CD14-positive monocyte (primary cell): Measurements from ENCODE around the gene PREX1. TPM values are rescaled to one million over a fixed set of nuclear protein-coding genes. Genes with fewer than 3 reads are reported as not detected.

Experiments used
- DNase-seq, 3 donors: peaks; one replicate each; pipeline ENCODE4 v3.0.0-alpha.2; 2011 to 2022
- H2AFZ ChIP-seq: 2 replicates; pipeline ENCODE4 v1.6.0; 2012; ENCODE audit warnings: mild to moderate bottlenecking, low read depth, low read length, inconsistent platforms; ENCODE audit not compliant: insufficient read depth, poor library complexity, severe bottlenecking
- H3K27ac ChIP-seq, 2 donors: 1 replicate in 1 of 2; 2 replicates in 1 of 2; pipeline ENCODE4 v1.5.1; 2012 to 2013; ENCODE audit warnings: low read length in 2 of 2, control low read depth in 1 of 2, inconsistent platforms in 1 of 2, low read depth in 1 of 2, mild to moderate bottlenecking in 1 of 2
- H3K27me3 ChIP-seq, 2 donors: one replicate each; pipeline versions ENCODE4 v1.6.0 to v1.6.1; 2011 to 2013; ENCODE audit warnings: low read length in 2 of 2; ENCODE audit not compliant: control insufficient read depth in 2 of 2, insufficient read depth in 2 of 2
- H3K36me3 ChIP-seq, 2 donors: replicated peaks in 1 of 2; 1 replicate in 1 of 2; 2 replicates in 1 of 2; pipeline versions ENCODE4 v1.5.1 to v1.6.1; 2012 to 2013; ENCODE audit warnings: low read length in 2 of 2, control low read depth in 1 of 2, inconsistent platforms in 1 of 2, mild to moderate bottlenecking in 1 of 2; ENCODE audit not compliant: insufficient read depth in 2 of 2, control insufficient read depth in 1 of 2
- H3K4me1 ChIP-seq, 2 donors: 1 replicate in 1 of 2; 2 replicates in 1 of 2; pipeline versions ENCODE4 v1.5.1 to v1.6.1; 2012 to 2013; ENCODE audit warnings: low read length in 2 of 2, control low read depth in 1 of 2, inconsistent platforms in 1 of 2, mild to moderate bottlenecking in 1 of 2, moderate library complexity in 1 of 2; ENCODE audit not compliant: insufficient read depth in 2 of 2, control insufficient read depth in 1 of 2
- H3K4me2 ChIP-seq: replicated peaks from 2 replicates; pipeline ENCODE3; 2012; ENCODE audit warnings: low read length, moderate library complexity, mild to moderate bottlenecking; ENCODE audit not compliant: poor library complexity, severe bottlenecking; ENCODE audit errors: extremely low read depth
- H3K4me3 ChIP-seq, 3 experiments: fragments of 200-600 bp in 1 of 3; sonication (generic) in 1 of 3; replicated peaks in 1 of 3; 1 replicate in 2 of 3; 2 replicates in 1 of 3; pipeline ENCODE4 v1.5.1; 2011 to 2013; ENCODE audit warnings: low read length in 3 of 3, mild to moderate bottlenecking in 3 of 3, control low read depth in 2 of 3, low read depth in 2 of 3, inconsistent platforms in 1 of 3, moderate library complexity in 1 of 3
- H3K79me2 ChIP-seq: 2 replicates; pipeline ENCODE4 v1.6.0; 2012; ENCODE audit warnings: mild to moderate bottlenecking, control low read depth, inconsistent platforms, low read length, moderate library complexity; ENCODE audit not compliant: insufficient read depth
- H3K9ac ChIP-seq: 2 replicates; pipeline ENCODE4 v1.6.0; 2017; ENCODE audit warnings: low read length, mild to moderate bottlenecking; ENCODE audit not compliant: insufficient read depth, poor library complexity, severe bottlenecking
- H3K9me3 ChIP-seq, 2 donors: replicated peaks in 1 of 2; 1 replicate in 1 of 2; 2 replicates in 1 of 2; pipeline versions ENCODE4 v1.5.1 to v1.6.1; 2012 to 2013; ENCODE audit warnings: low read length in 2 of 2, control low read depth in 1 of 2; ENCODE audit not compliant: control insufficient read depth in 1 of 2, insufficient read depth in 1 of 2
- H4K20me1 ChIP-seq: 2 replicates; pipeline ENCODE4 v1.6.0; 2012; ENCODE audit warnings: mild to moderate bottlenecking, low read length, control low read depth, moderate library complexity; ENCODE audit not compliant: insufficient read depth
- H3K27ac Mint-ChIP-seq, 7 donors: one replicate each; pipeline ENCODE4 v1.8.0; 2020; ENCODE audit warnings: mild to moderate bottlenecking in 7 of 7, mixed read lengths in 7 of 7, moderate library complexity in 6 of 7, inconsistent platforms in 2 of 7
- H3K27me3 Mint-ChIP-seq, 3 donors: one replicate each; pipeline ENCODE4 v1.8.0; 2021 to 2022; ENCODE audit warnings: low read depth in 3 of 3, mild to moderate bottlenecking in 3 of 3, mixed read lengths in 3 of 3, moderate library complexity in 3 of 3, inconsistent platforms in 1 of 3
- H3K36me3 Mint-ChIP-seq, 2 donors: one replicate each; pipeline ENCODE4 v1.8.0; 2020; ENCODE audit warnings: mixed read lengths in 2 of 2, inconsistent platforms in 1 of 2, mild to moderate bottlenecking in 1 of 2
- H3K4me1 Mint-ChIP-seq: one replicate; pipeline ENCODE4 v1.8.0; 2020; ENCODE audit warnings: mild to moderate bottlenecking, mixed read lengths
- H3K4me3 Mint-ChIP-seq, 2 donors: one replicate each; pipeline ENCODE4 v1.8.0; 2020; ENCODE audit warnings: mild to moderate bottlenecking in 2 of 2, mixed read lengths in 2 of 2, moderate library complexity in 1 of 2
- H3K9me3 Mint-ChIP-seq, 7 donors: one replicate each; pipeline ENCODE4 v1.8.0; 2020 to 2022; ENCODE audit warnings: mixed read lengths in 7 of 7, mild to moderate bottlenecking in 6 of 7, moderate library complexity in 6 of 7, inconsistent platforms in 2 of 7
- CTCF ChIP-seq: fragments of 200-600 bp; IDR thresholded peaks from one replicate; pipeline ENCODE4 v1.8.0; 2022; ENCODE audit warnings: antibody characterized with exemption, mild to moderate bottlenecking
- WGBS: methylation state at CpG from one replicate; pipeline ENCODE4 v1.1.5; 2013; ENCODE audit warnings: missing lambda C conversion rate; ENCODE audit not compliant: insufficient coverage; 5-methylcytosine and 5-hydroxymethylcytosine counted together
- intact Hi-C, 2 donors: fragments of 100-400 bp; cut with micrococcal nuclease; formaldehyde crosslinking; loops; one replicate each; pipeline versions ENCODE4 v1.15.0 to v1.15.1; 2023
- polyA plus RNA-seq, 3 donors: library from polyadenylated mRNA; depleted of rRNA in 1 of 3; unstranded in 2 of 3; stranded (reverse) in 1 of 3; fragments of 300-500 nt in 2 of 3; fragments of >200 nt in 1 of 3; fragmentation: Illumina TruSeq in 2 of 3; gene quantifications; 1 replicate in 2 of 3; 2 replicates in 1 of 3; pipeline ENCODE4 v1.2.3, GENCODE V29; 2012 to 2021

Gene PREX1
- polyA plus RNA-seq, 3 donors, result 24.3 to 114 (median 27.5) TPM

- peaks cover 4% of the 10 kb centered on the region for H3K4me1 Mint-ChIP-seq
- H3K27ac ChIP-seq, result peak overlapping the region in 1 of 2 donors; percentile 40
Observed at GRCh38 chr20:48681873-48682426, 145.8 kb downstream of the PREX1 start.

GRCh38 chr20:48681201-48681872 lies 146.5 kb downstream of the PREX1 start:
- Histone ChIP-seq H3K4me1 (no peaks in the 10 kb centered on the region), H3K4me2 (no peak overlapping the region), H3K27me3 (no peaks in the 10 kb centered on the region), H3K36me3 (peaks cover 100% of the 10 kb centered on the region in 2 donors), H3K9ac (no peak overlapping the region), H3K79me2 (peaks cover 15% of the 10 kb centered on the region), H2AFZ (no peak overlapping the region), H3K27ac (peak overlapping the region in 1 of 2 donors; percentile 34), H3K9me3 (no peaks in the 10 kb centered on the region), H3K4me3 (no peak overlapping the region), H4K20me1 (peaks cover 100% of the 10 kb centered on the region)
- intact Hi-C loops, result no loop called here
- no peak for DNase-seq
- Mint-ChIP-seq H3K27me3 (no peaks in the 10 kb centered on the region), H3K27ac (no peak overlapping the region), H3K9me3 (peaks cover 0 to 4% (median 0%) of the 10 kb centered on the region in 7 donors), H3K36me3 (peaks cover 0 to 44% of the 10 kb centered on the region in 2 donors), H3K4me1 (peaks cover 4% of the 10 kb centered on the region), H3K4me3 (no peak overlapping the region)
- 100% methylated on average over 3 of the region's 6 CpGs for WGBS
- no peak for TF ChIP-seq CTCF

More at GRCh38 chr20:48681873-48682426, 145.8 kb downstream of the PREX1 start:
- no peak overlapping the region for H3K27ac Mint-ChIP-seq
- H3K36me3 Mint-ChIP-seq, result peaks cover 0 to 45% of the 10 kb centered on the region in 2 donors
- Histone ChIP-seq H3K9ac (no peak overlapping the region), H3K79me2 (peaks cover 18% of the 10 kb centered on the region), H3K4me1 (no peaks in the 10 kb centered on the region), H3K27me3 (no peaks in the 10 kb centered on the region), H2AFZ (no peak overlapping the region), H4K20me1 (peaks cover 100% of the 10 kb centered on the region), H3K36me3 (peaks cover 100% of the 10 kb centered on the region in 2 donors), H3K9me3 (no peaks in the 10 kb centered on the region), H3K4me3 (no peak overlapping the region), H3K4me2 (no peak overlapping the region)
- intact Hi-C loops, result no loop called here
- TF ChIP-seq CTCF, result no peak
- 90% methylated on average over 2 of the region's 6 CpGs for WGBS
- peaks cover 0 to 4% (median 0%) of the 10 kb centered on the region in 7 donors for H3K9me3 Mint-ChIP-seq
- no peak for DNase-seq
- H3K27me3 Mint-ChIP-seq, result no peaks in the 10 kb centered on the region
- no peak overlapping the region for H3K4me3 Mint-ChIP-seq
